GM20000 (cell line): Measurements from ENCODE around the gene PCNX4.
A peak's percentile ranks its signal among the peaks of the same experiment; 100 is the strongest.

Experiments used
- DNase-seq: peaks from one replicate; pipeline ENCODE4 v3.0.0; 2012; ENCODE audit warnings: low spot score
- TF ChIP-seq, protein P1 (sequence below): IDR thresholded peaks from 2 replicates; pipeline ENCODE4 v1.5.1; 2012; ENCODE audit warnings: mild to moderate bottlenecking, control low read depth; ENCODE audit errors: extremely low read depth, missing control alignments

The PCNX4 gene

DNA sequence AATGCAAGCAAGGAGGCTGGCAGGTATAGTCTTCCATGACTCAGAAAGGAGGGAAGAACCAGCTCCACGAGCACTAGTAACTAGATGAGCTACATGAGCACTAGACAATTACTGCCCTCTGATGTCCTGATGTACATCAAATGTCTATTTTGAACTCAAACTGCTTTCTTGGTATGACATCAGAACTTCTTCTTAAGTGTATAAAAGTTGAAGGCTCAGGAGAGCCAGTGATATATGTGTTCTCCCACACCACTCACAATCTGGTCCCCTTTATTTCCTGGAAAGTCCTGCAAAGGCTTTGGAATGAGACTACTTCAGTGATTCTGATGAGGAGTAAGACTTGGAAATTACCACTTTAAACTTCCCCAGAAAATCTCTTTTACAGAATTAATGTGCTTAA is 92.0 kb downstream of the PCNX4 start:
- DNase-seq: no peak
- TF ChIP-seq, protein P1, sequence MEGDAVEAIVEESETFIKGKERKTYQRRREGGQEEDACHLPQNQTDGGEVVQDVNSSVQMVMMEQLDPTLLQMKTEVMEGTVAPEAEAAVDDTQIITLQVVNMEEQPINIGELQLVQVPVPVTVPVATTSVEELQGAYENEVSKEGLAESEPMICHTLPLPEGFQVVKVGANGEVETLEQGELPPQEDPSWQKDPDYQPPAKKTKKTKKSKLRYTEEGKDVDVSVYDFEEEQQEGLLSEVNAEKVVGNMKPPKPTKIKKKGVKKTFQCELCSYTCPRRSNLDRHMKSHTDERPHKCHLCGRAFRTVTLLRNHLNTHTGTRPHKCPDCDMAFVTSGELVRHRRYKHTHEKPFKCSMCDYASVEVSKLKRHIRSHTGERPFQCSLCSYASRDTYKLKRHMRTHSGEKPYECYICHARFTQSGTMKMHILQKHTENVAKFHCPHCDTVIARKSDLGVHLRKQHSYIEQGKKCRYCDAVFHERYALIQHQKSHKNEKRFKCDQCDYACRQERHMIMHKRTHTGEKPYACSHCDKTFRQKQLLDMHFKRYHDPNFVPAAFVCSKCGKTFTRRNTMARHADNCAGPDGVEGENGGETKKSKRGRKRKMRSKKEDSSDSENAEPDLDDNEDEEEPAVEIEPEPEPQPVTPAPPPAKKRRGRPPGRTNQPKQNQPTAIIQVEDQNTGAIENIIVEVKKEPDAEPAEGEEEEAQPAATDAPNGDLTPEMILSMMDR: no peak

DNA sequence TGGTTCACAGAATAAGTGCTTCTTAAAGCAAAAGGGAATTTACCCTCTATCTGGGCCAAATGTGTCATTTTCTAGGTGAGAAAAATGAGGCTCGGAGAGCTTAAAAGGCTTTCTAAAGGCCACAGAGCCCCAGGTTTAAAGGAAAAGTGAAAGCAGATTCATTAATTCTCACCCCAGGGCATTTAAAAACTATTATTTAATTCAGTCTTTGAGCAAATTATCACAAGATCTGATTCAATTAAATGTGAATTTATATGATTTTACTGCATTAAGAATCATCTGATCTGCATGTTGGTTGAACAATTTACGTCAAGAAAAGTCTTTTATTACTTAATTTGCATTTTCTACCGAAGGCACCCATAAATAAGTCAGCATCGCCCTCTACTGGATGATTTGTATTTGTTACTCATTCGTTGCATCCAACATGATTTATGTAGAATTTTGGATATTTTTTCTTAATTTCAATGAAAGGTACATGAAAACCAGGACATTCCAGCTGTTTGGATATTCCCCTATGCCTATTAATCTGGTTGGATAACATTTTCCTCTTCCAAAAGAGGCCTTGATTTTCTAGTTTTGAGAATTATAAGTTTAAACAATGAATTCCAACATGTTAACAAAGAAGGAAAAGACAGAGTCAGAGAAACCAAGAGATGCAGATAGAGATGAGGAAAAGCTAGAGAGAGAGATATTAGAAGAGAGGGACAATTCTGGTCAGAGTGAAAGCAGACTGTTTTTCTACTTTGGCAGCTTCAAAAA is 92.6 kb downstream of the PCNX4 start:
- TF ChIP-seq, protein P1: peak; percentile 53

DNA sequence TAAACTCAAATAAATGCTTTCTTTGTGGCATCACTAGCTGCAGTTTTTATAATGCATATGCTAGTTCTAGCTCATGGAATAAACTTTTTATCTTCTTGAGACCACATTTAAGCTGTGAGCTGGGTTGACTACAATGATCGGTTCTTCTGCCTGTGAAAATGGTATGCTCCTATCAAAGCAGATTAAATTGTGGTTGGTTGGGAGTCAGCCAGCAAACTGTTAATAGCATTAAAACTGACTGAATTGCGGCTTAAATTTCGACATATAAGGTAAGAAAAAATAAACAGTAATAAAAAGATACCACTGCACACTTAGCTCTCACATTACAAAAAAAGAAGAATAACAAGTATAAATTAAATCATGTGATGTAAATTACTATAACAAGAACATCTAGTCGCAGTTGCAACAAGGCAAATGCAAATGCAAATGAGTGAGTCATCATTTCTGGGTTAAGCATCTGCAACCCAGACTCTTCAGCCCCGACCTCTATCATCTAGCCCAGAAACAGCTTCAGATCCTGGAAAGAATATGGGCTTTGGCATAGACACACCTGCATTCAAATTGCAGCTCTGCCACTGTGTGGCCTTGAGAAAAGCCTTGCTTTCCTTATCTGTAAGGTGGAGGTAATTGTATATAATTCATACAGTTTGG is 93.3 kb downstream of the PCNX4 start:
- no peak for DNase-seq
- TF ChIP-seq, protein P1: no peak

More for the DNA sequence above, 92.6 kb downstream of the PCNX4 start:
- no peak for DNase-seq

DNA sequence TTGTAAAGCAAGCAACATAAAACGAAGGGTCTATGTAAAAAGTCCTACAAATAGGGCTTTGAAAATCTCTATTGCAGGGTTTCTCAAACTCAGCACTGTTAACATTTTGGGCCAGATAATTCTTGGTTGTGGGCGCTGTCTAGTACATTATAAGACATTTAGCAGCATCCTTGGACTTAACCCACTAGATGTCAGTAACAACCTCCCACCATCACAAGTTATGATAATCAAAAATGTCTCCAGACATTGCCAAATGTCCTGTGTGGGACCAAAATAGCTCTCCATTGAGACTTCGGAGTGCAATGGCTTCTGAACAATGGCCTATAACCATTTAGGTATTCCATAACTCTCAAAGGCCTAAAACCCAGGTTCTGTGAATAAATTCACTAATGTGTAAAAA is 96.4 kb downstream of the PCNX4 start:
- DNase-seq: no peak
- TF ChIP-seq, protein P1: peak; percentile 24

DNA sequence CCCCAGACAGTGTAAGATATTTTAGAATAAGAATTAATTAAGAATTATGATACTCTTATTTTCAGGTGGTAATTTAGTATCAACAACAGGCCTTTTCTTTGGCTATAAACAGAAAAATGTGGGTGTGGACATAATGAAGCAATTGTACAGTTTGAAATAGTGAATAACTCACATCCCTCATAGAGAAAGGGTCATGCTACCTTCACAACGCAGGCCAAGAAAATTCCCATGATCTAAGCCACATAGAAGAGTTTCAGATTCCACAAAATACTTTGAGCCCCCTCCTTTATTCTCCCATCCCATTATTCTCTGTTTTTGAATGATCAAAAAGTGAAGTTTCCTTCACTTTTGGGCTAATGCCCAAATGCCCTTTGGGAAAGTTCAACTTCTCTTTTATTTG is 97.0 kb downstream of the PCNX4 start:
- TF ChIP-seq, protein P1: no peak
- DNase-seq: no peak

DNA sequence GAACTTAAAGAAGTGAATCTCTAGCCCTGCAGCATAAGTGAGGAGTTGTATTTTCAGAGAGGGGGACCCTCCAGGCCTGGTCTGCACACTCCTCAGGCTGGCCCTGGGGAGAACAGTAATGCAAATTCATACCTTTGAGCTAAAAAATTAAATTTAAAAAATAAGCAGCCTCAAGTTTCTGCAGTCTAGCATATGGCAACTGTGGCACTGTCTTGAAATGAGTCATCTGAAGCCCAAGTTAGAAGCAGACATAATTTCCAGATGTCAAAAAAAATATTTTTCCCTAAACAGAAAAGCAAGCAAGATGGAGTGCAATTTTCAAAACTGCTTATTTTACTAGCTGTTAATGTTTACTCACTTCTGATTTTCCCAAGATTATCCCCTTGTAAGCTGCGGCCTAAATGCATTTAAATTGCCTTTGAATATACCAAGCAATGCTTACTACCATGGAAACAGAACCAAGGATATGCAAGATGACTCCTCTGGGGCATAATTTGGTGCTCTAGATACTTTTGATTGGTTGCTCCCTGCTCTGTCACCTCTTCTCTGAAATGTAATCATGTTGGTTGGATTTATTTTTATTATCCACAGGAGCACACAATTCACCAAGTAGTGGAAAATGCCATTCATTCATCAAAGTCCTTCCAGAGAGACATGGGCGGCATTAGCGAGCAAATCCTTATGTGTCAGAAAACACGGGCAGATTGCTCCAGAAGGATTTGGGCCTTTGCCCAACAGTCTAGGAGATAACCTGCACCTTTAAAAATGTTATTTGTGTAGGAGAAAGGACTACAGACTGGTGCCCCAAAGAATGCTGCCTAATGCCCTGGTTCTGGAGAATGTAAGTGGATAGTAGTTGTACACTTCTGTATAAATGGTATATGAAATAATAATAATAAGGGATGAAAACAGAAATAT is 98.5 kb downstream of the PCNX4 start:
- DNase-seq: no peak

More for the DNA sequence above, 98.5 kb downstream of the PCNX4 start:
- TF ChIP-seq, protein P1: no peak
